HepG2 (cell line): ENCODE measurements around the gene DDX24. TPM values are rescaled to one million over a fixed set of nuclear protein-coding genes. Genes with fewer than 3 reads are reported as not detected.

Source experiments
- ARID5B ChIP-seq: IDR thresholded peaks from 2 replicates; pipeline ENCODE4 v1.4.0; 2020; ENCODE audit warnings: mild to moderate bottlenecking, missing genetic modification reagents
- BCL6 ChIP-seq: IDR thresholded peaks from 2 replicates; pipeline ENCODE4 v1.6.1; 2016; ENCODE audit warnings: missing genetic modification reagents, missing compliant biosample characterization
- CBX1 ChIP-seq: IDR thresholded peaks from one replicate; pipeline ENCODE4 v1.6.1; 2016; ENCODE audit warnings: antibody characterized with exemption, low read depth
- FOXA3 ChIP-seq: IDR thresholded peaks from 2 replicates; pipeline ENCODE4 v1.6.1; 2016; ENCODE audit warnings: missing genetic modification reagents, missing compliant biosample characterization
- GZF1 ChIP-seq: sonication (generic); formaldehyde crosslinking; IDR thresholded peaks from 2 replicates; pipeline ENCODE4 v1.5.1; 2020; ENCODE audit warnings: mild to moderate bottlenecking, missing genetic modification reagents
- HMG20A ChIP-seq: IDR thresholded peaks from 2 replicates; pipeline ENCODE4 v1.6.1; 2016; ENCODE audit warnings: borderline replicate concordance
- HNF4A ChIP-seq: sonication (generic); formaldehyde crosslinking; IDR thresholded peaks from 2 replicates; pipeline ENCODE4 v1.4.0; 2020; ENCODE audit warnings: missing genetic modification reagents
- ISL2 ChIP-seq: sonication (generic); formaldehyde crosslinking; IDR thresholded peaks from 2 replicates; pipeline ENCODE4 v1.5.0; 2020; ENCODE audit warnings: missing genetic modification reagents
- SALL1 ChIP-seq: sonication (generic); formaldehyde crosslinking; IDR thresholded peaks from 2 replicates; pipeline ENCODE4 v1.8.0; 2022; ENCODE audit warnings: mild to moderate bottlenecking, missing genetic modification reagents
- SIX1 ChIP-seq: sonication (generic); formaldehyde crosslinking; IDR thresholded peaks from 2 replicates; pipeline ENCODE4 v1.4.0; 2020; ENCODE audit warnings: missing genetic modification reagents, borderline replicate concordance
- SOX13 ChIP-seq, 3 experiments: fragments of 450-650 bp in 1 of 3; sonication (generic) in 1 of 3; formaldehyde crosslinking in 1 of 3; IDR thresholded peaks in 2 of 3; conservative IDR thresholded peaks in 1 of 3; 2 replicates each; pipeline versions ENCODE4 v1.5.0 to v1.6.1; 2016 to 2020; ENCODE audit warnings: antibody characterized with exemption in 1 of 3, mild to moderate bottlenecking in 1 of 3, missing compliant biosample characterization in 1 of 3, missing genetic modification reagents in 1 of 3, moderate library complexity in 1 of 3
- TARDBP ChIP-seq: sonication (generic); formaldehyde crosslinking; IDR thresholded peaks from 2 replicates; pipeline ENCODE4 v1.8.0; 2022; ENCODE audit warnings: mild to moderate bottlenecking, missing genetic modification reagents
- TBX3 ChIP-seq: fragments of 450-650 bp; IDR thresholded peaks from 2 replicates; pipeline ENCODE4 v1.6.1; 2017; ENCODE audit warnings: antibody characterized with exemption, mild to moderate bottlenecking, inconsistent platforms, borderline replicate concordance
- YY1 ChIP-seq: IDR thresholded peaks from 2 replicates; pipeline ENCODE4 v1.6.1; 2011; ENCODE audit warnings: low read length, low read depth, moderate library complexity, mild to moderate bottlenecking; ENCODE audit not compliant: insufficient read depth, insufficient replicate concordance
- ZBTB38 ChIP-seq: sonication (generic); formaldehyde crosslinking; IDR thresholded peaks from 2 replicates; pipeline ENCODE4 v1.5.1; 2020; ENCODE audit warnings: mild to moderate bottlenecking, missing genetic modification reagents
- ZNF274 ChIP-seq: sonication (generic); formaldehyde crosslinking; IDR thresholded peaks from 2 replicates; pipeline ENCODE4 v1.5.1; 2020; ENCODE audit warnings: mild to moderate bottlenecking, missing genetic modification reagents
- ZNF382 ChIP-seq: sonication (generic); formaldehyde crosslinking; IDR thresholded peaks from 2 replicates; pipeline ENCODE4 v1.5.0; 2020; ENCODE audit warnings: missing genetic modification reagents, mild to moderate bottlenecking, borderline replicate concordance
- ZNF431 ChIP-seq: sonication (generic); formaldehyde crosslinking; IDR thresholded peaks from 2 replicates; pipeline ENCODE4 v1.9.0; 2022; ENCODE audit warnings: missing genetic modification reagents, low read depth, mild to moderate bottlenecking, borderline replicate concordance
- ZNF589 ChIP-seq: sonication (generic); formaldehyde crosslinking; conservative IDR thresholded peaks from 2 replicates; pipeline ENCODE4 v1.8.0; 2022; ENCODE audit warnings: mild to moderate bottlenecking, moderate library complexity, missing genetic modification reagents
- ZNF605 ChIP-seq: sonication (generic); formaldehyde crosslinking; IDR thresholded peaks from 2 replicates; pipeline ENCODE4 v1.8.0; 2022; ENCODE audit warnings: mild to moderate bottlenecking, missing genetic modification reagents
- ZNF619 ChIP-seq: sonication (generic); formaldehyde crosslinking; IDR thresholded peaks from 2 replicates; pipeline ENCODE4 v1.4.0; 2020; ENCODE audit warnings: mild to moderate bottlenecking, missing genetic modification reagents
- polyA plus RNA-seq, 8 experiments: library from polyadenylated mRNA; depleted of rRNA in 3 of 8; stranded (reverse) in 7 of 8; unstranded in 1 of 8; fragments of >200 nt; fragmentation: Illumina TruSeq in 4 of 8; extraction: Trizol in 4 of 8; gene quantifications; 2 replicates each; pipeline versions ENCODE4 v1.2.1 to v1.2.3, GENCODE V29; 2011 to 2016; ENCODE audit warnings: low read depth in 4 of 8, missing spikeins in 1 of 8, mixed read lengths in 1 of 8; ENCODE audit not compliant: insufficient read depth in 1 of 8
- total RNA-seq, 5 experiments: library from RNA; depleted of rRNA; stranded (reverse); fragments of >200 nt; fragmentation: Illumina TruSeq; extraction: Trizol; gene quantifications; 2 replicates each; pipeline ENCODE4 v1.2.3, GENCODE V29; 2016; ENCODE audit warnings: low read depth in 1 of 5
- TF ChIP-seq, protein P1 (sequence below): sonication (generic); formaldehyde crosslinking; IDR thresholded peaks from 2 replicates; pipeline ENCODE4 v1.4.0; 2020; ENCODE audit warnings: low read depth, mild to moderate bottlenecking, missing genetic modification reagents
- TF ChIP-seq, protein P2 (sequence below): sonication (generic); formaldehyde crosslinking; IDR thresholded peaks from 2 replicates; pipeline ENCODE4 v1.4.0; 2020; ENCODE audit warnings: missing genetic modification reagents
- TF ChIP-seq, protein P3 (sequence below): sonication (generic); formaldehyde crosslinking; IDR thresholded peaks from 2 replicates; pipeline ENCODE4 v1.8.0; 2022; ENCODE audit warnings: missing genetic modification reagents, mild to moderate bottlenecking, borderline replicate concordance

DDX24 gene
- total and polyA plus RNA-seq, 2 of the 13 experiments (the other 11 are each of a cell fraction or from before 2014, with no cell fraction given): 67.3 to 149 TPM

DNA sequence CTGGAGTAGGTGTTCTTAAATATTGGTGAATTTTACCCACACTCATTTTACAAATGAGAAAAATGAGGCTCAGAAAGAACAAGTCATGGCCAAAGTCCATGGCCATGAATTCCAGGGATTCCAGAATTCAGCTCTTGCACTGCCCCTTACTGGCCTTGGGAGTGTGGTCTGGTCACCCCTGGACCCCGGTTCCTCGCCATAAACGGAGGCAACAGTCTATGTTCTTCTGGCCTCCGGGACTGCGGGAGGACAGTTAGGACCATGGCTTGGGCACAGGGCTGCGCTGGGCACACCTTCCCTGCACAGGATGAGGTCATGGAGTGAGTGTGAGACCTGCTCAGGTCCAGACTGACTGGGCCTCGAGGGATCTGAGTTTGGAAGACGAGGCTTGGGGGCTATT, 77.0 kb downstream of the DDX24 start (continued):
- TF ChIP-seq ZNF589 (CRISPR knock-in tag) (no peak), ZNF382 (CRISPR knock-in tag) (no peak), ZBTB38 (CRISPR knock-in tag) (0 out of 2 replicates have a peak, but pooled peaks have one; percentile 31), YY1 (peak; percentile 12), HNF4A (CRISPR knock-in tag) (peak; percentile 88), ZNF431 (no peak), ARID5B (peak; percentile 73), ZNF274 (CRISPR knock-in tag) (0 out of 2 replicates have a peak, but pooled peaks have one; percentile 41), HMG20A (CRISPR knock-in tag) (peak; percentile 59; the same call in 1 of the 2 replicates), SIX1 (no peak), TARDBP (CRISPR knock-in tag) (0 out of 2 replicates have a peak, but pooled peaks have one; percentile 31), BCL6 (CRISPR knock-in tag) (peak; percentile 62), ZNF605 (CRISPR knock-in tag) (no peak), ISL2 (0 out of 2 replicates have a peak, but pooled peaks have one; percentile 25), GZF1 (no peak), ZNF619 (no peak), CBX1 (no peak), TBX3 (no peak), SOX13 (IDR thresholded peaks at IDR 0.05) (no peak), SOX13 (CRISPR knock-in tag; conservative IDR thresholded peaks at IDR 0.05 in 1 of 2, IDR thresholded peaks at IDR 0.05 in 1 of 2) (peak in 1 of 2 experiments; percentile 50; a peak in 1 of 4 replicates), SALL1 (CRISPR knock-in tag) (peak; percentile 91), FOXA3 (peak; percentile 31; the same call in 1 of the 2 replicates)
- TF ChIP-seq, protein P1, sequence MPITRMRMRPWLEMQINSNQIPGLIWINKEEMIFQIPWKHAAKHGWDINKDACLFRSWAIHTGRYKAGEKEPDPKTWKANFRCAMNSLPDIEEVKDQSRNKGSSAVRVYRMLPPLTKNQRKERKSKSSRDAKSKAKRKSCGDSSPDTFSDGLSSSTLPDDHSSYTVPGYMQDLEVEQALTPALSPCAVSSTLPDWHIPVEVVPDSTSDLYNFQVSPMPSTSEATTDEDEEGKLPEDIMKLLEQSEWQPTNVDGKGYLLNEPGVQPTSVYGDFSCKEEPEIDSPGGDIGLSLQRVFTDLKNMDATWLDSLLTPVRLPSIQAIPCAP (CRISPR knock-in tag): no peak
- TF ChIP-seq, protein P2, sequence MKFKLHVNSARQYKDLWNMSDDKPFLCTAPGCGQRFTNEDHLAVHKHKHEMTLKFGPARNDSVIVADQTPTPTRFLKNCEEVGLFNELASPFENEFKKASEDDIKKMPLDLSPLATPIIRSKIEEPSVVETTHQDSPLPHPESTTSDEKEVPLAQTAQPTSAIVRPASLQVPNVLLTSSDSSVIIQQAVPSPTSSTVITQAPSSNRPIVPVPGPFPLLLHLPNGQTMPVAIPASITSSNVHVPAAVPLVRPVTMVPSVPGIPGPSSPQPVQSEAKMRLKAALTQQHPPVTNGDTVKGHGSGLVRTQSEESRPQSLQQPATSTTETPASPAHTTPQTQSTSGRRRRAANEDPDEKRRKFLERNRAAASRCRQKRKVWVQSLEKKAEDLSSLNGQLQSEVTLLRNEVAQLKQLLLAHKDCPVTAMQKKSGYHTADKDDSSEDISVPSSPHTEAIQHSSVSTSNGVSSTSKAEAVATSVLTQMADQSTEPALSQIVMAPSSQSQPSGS (CRISPR knock-in tag): peak; percentile 46; the same call in 1 of the 2 replicates
- TF ChIP-seq, protein P3, sequence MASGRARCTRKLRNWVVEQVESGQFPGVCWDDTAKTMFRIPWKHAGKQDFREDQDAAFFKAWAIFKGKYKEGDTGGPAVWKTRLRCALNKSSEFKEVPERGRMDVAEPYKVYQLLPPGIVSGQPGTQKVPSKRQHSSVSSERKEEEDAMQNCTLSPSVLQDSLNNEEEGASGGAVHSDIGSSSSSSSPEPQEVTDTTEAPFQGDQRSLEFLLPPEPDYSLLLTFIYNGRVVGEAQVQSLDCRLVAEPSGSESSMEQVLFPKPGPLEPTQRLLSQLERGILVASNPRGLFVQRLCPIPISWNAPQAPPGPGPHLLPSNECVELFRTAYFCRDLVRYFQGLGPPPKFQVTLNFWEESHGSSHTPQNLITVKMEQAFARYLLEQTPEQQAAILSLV: 0 out of 2 replicates have a peak, but pooled peaks have one; percentile 44
